ENCODE results near the gene IL31RA. TPM values are rescaled to one million over a fixed set of nuclear protein-coding genes. Genes with fewer than 3 reads are reported as not detected.
A peak's percentile ranks its signal among the peaks of the same experiment; 100 is the strongest.

Gene IL31RA
- total RNA-seq, 6 donors from 2014 or later: 0.31 TPM; not detected in 5

DNA sequence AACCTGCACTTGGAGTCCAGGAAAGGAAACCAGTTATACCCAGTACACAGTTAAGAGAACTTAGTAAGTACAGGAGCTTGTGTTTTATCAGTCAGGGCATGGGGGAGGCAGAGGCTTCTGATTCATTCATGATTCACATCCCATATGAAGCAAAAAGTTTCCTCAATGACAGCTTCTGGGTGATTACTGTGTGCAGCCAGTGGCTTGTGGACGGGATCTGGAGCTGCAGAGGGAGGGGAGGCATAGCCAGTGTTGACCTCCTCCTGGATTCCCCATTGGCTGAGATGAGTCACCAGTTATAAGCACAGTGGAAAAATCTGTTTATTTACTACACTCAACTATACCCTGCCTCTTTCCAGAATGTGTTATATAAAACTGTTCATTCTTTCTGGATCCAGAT is 17.7 kb downstream of the IL31RA start:
- WGBS, 2 donors: 10 to 25% methylated on average over 1 of the region's 1 CpG
- Histone ChIP-seq H3K4me1 (peaks cover 0 to 3% (median 0%) of the 10 kb centered on the region in 4 donors), H3K9me3 (no peaks in the 10 kb centered on the region), H3K27me3 (no peaks in the 10 kb centered on the region), H3K27ac (no peak overlapping the region), H3K36me3 (no peaks in the 10 kb centered on the region), H3K4me3 (no peak overlapping the region)
- TF ChIP-seq POLR2AphosphoS5 (IDR thresholded peaks at IDR 0.05) (no peak), POLR2A (IDR thresholded peaks at IDR 0.05) (no peak), EP300 (IDR thresholded peaks at IDR 0.05) (no peak)
- TF ChIP-seq, protein P1, sequence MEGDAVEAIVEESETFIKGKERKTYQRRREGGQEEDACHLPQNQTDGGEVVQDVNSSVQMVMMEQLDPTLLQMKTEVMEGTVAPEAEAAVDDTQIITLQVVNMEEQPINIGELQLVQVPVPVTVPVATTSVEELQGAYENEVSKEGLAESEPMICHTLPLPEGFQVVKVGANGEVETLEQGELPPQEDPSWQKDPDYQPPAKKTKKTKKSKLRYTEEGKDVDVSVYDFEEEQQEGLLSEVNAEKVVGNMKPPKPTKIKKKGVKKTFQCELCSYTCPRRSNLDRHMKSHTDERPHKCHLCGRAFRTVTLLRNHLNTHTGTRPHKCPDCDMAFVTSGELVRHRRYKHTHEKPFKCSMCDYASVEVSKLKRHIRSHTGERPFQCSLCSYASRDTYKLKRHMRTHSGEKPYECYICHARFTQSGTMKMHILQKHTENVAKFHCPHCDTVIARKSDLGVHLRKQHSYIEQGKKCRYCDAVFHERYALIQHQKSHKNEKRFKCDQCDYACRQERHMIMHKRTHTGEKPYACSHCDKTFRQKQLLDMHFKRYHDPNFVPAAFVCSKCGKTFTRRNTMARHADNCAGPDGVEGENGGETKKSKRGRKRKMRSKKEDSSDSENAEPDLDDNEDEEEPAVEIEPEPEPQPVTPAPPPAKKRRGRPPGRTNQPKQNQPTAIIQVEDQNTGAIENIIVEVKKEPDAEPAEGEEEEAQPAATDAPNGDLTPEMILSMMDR (IDR thresholded peaks at IDR 0.05): no peak
- DNase-seq (no peak), ATAC-seq (ENCODE audit: low FRiP score in 2 of 2) (peak; percentile 56 to 87)

DNA sequence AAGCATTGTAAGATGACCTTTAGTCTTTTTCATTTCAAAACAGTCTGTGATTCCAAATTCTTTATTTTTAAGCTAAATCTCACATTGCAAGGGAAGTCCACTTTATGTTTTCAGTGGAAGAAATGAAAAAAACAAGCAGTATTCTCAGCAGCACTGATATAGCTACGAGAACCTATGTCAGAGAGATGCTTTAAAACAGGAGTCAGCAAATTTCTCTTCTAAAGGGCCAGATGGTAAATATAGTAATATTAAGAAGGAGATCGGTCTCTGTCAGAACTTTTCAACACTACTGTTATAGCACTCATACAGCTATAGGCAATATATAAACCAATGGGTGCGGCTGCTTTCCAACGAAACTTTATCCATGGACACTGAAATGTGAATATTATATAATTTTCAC is 18.7 kb downstream of the IL31RA start:
- no peak for DNase-seq
- Histone ChIP-seq H3K36me3 (no peaks in the 10 kb centered on the region), H3K9me3 (no peaks in the 10 kb centered on the region), H3K27me3 (no peaks in the 10 kb centered on the region), H3K4me1 (peaks cover 0 to 3% (median 0%) of the 10 kb centered on the region in 4 donors), H3K27ac (no peak overlapping the region), H3K4me3 (no peak overlapping the region)
- no peak for ATAC-seq (ENCODE audit: low FRiP score in 2 of 2)
- TF ChIP-seq, protein P1 (IDR thresholded peaks at IDR 0.05): no peak
- TF ChIP-seq EP300 (IDR thresholded peaks at IDR 0.05) (no peak), POLR2A (IDR thresholded peaks at IDR 0.05) (no peak), POLR2AphosphoS5 (IDR thresholded peaks at IDR 0.05) (no peak)
- WGBS, 2 donors: 92 to 95% methylated on average over 4 of the region's 4 CpGs

DNA sequence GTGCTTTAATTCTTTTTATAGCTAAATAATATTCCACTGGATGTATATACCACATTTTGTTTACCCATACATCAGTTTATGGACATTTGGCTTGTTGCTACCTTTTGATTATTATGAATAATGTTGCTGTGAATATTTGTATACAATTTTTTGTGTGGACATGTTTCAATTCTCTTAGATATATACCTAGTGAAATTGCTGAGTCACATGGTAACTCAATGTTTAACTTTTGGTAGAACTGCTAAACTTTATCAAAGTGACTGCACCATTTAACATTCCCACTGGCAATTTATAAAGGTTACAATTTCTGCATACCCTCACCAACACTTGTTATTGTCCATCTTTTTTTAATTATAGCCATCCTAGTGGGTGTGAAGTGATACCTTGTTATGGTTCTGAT is 22.1 kb downstream of the IL31RA start:
- Histone ChIP-seq H3K4me3 (no peak overlapping the region), H3K27me3 (no peaks in the 10 kb centered on the region), H3K4me1 (peaks cover 0 to 3% (median 0%) of the 10 kb centered on the region in 4 donors), H3K27ac (no peak overlapping the region), H3K9me3 (no peaks in the 10 kb centered on the region), H3K36me3 (no peaks in the 10 kb centered on the region)
- DNase-seq (no peak), ATAC-seq (ENCODE audit: low FRiP score in 2 of 2) (no peak)
- TF ChIP-seq POLR2AphosphoS5 (IDR thresholded peaks at IDR 0.05): no peak
- TF ChIP-seq, protein P1 (IDR thresholded peaks at IDR 0.05): no peak

DNA sequence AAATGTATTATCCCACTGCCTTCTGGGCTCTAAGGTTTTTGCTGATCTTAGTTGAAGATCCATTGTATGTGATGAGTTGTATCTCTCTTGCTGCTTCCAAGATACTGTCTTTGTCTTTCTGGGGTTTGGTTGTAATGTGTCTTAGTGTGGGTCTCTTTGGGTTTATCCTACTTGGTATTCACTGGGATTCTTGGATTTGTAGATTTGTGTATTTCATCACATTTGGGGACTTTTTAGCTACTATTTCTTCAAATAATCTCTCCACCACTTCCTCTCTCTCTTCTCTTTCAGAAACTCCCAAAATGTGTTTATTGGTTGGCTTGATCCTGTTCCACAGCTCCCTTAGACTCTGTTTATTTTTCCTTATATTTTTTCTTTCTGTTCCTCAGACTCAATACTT is 26.5 kb downstream of the IL31RA start:
- TF ChIP-seq POLR2AphosphoS5 (IDR thresholded peaks at IDR 0.05) (no peak), EP300 (IDR thresholded peaks at IDR 0.05) (no peak), POLR2A (IDR thresholded peaks at IDR 0.05) (no peak)
- TF ChIP-seq, protein P1 (IDR thresholded peaks at IDR 0.05): no peak
- no peak for ATAC-seq (ENCODE audit: low FRiP score in 2 of 2)
- H3K9me3 ChIP-seq: no peaks in the 10 kb centered on the region
- no peaks in the 10 kb centered on the region for H3K4me1 ChIP-seq
- no peak overlapping the region for H3K27ac ChIP-seq
- DNase-seq: no peak
- no peaks in the 10 kb centered on the region for H3K27me3 ChIP-seq
- no peak overlapping the region for H3K4me3 ChIP-seq
- no peaks in the 10 kb centered on the region for H3K36me3 ChIP-seq

DNA sequence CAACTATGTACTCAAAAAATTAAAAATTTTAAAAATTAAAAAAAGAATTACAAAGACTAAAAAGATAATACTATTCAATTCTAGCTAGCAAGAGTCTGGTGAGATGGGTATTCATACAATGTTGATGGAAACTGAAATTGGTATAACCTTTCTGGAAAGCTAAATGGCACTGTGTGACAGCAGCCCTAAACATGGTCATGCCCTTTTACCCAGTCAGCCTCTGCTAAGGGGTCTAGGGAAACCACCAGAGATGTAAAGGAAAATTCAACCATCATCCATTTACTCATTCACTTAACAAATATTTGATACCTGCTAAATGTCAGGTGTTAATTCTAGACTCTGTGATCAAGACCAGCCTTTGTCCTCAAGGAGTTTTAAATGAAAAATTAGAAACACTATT is 29.3 kb downstream of the IL31RA start:
- H3K4me1 ChIP-seq: no peaks in the 10 kb centered on the region
- H3K9me3 ChIP-seq: no peaks in the 10 kb centered on the region
- DNase-seq (no peak), ATAC-seq (ENCODE audit: low FRiP score in 2 of 2) (no peak)
- H3K4me3 ChIP-seq: no peak overlapping the region
- no peaks in the 10 kb centered on the region for H3K36me3 ChIP-seq
- no peak overlapping the region for H3K27ac ChIP-seq
- no peak for TF ChIP-seq EP300 (IDR thresholded peaks at IDR 0.05)
- TF ChIP-seq POLR2AphosphoS5 (IDR thresholded peaks at IDR 0.05): no peak
- no peak for TF ChIP-seq POLR2A (IDR thresholded peaks at IDR 0.05)
- TF ChIP-seq, protein P1 (IDR thresholded peaks at IDR 0.05): no peak
- H3K27me3 ChIP-seq: no peaks in the 10 kb centered on the region

Data from upper lobe of left lung (tissue), 6 donors.